ENCODE measurements around the gene ITGA1. TPM values are rescaled to one million over a fixed set of nuclear protein-coding genes. Genes with fewer than 3 reads are reported as not detected.
A peak's percentile ranks its signal among the peaks of the same experiment; 100 is the strongest.

ITGA1 gene
- total RNA-seq, 1 donor, result 31.8 TPM

DNA sequence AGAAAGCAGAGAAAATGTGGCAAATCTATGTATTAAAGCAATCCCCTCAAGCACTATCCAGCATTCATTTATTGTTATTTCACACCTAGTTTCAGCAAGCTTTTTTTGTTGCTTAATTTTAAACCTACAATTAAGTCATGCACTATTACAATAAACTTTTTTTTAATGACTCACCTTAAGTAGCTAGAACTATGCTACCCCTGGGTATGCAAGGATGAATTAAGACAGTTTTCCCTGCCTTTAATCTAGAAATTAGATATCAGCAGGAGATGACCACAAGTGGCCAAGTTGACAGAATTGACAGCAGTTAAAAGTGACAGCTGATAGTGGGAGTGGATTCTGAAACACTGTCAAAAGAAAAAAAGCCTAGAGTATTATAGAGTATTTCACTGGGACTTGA lies 20.0 kb downstream of the ITGA1 start:
- TF ChIP-seq, protein P1, sequence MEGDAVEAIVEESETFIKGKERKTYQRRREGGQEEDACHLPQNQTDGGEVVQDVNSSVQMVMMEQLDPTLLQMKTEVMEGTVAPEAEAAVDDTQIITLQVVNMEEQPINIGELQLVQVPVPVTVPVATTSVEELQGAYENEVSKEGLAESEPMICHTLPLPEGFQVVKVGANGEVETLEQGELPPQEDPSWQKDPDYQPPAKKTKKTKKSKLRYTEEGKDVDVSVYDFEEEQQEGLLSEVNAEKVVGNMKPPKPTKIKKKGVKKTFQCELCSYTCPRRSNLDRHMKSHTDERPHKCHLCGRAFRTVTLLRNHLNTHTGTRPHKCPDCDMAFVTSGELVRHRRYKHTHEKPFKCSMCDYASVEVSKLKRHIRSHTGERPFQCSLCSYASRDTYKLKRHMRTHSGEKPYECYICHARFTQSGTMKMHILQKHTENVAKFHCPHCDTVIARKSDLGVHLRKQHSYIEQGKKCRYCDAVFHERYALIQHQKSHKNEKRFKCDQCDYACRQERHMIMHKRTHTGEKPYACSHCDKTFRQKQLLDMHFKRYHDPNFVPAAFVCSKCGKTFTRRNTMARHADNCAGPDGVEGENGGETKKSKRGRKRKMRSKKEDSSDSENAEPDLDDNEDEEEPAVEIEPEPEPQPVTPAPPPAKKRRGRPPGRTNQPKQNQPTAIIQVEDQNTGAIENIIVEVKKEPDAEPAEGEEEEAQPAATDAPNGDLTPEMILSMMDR (IDR thresholded peaks at IDR 0.05; ENCODE audit: extremely low read depth, low read depth, low read length), result no peak
- H2AFZ ChIP-seq (ENCODE audit: low read length), result no peak overlapping the region
- DNase-seq (ENCODE audit: insufficient read length, low spot score, missing footprints), result no peak
- peaks cover 10% of the 10 kb centered on the region for H3K36me3 ChIP-seq (ENCODE audit: insufficient read depth, low read length)
- H4K20me1 ChIP-seq (ENCODE audit: insufficient read depth, low read length), result peaks cover 23% of the 10 kb centered on the region
- no peak overlapping the region for H3K27ac ChIP-seq (ENCODE audit: low read depth, low read length)
- peaks cover 60% of the 10 kb centered on the region for H3K4me1 ChIP-seq (ENCODE audit: insufficient read depth, low read length)
- no peak overlapping the region for H3K4me3 ChIP-seq (ENCODE audit: insufficient read depth, low read length)
- no peaks in the 10 kb centered on the region for H3K27me3 ChIP-seq (ENCODE audit: insufficient read depth, low read length)
- H3K79me2 ChIP-seq (ENCODE audit: insufficient read depth, low read length), result peaks cover 27% of the 10 kb centered on the region
- no peaks in the 10 kb centered on the region for H3K9me3 ChIP-seq (ENCODE audit: low read depth, low read length)
- H3K4me2 ChIP-seq (ENCODE audit: insufficient read depth, low read length), result no peak overlapping the region

DNA sequence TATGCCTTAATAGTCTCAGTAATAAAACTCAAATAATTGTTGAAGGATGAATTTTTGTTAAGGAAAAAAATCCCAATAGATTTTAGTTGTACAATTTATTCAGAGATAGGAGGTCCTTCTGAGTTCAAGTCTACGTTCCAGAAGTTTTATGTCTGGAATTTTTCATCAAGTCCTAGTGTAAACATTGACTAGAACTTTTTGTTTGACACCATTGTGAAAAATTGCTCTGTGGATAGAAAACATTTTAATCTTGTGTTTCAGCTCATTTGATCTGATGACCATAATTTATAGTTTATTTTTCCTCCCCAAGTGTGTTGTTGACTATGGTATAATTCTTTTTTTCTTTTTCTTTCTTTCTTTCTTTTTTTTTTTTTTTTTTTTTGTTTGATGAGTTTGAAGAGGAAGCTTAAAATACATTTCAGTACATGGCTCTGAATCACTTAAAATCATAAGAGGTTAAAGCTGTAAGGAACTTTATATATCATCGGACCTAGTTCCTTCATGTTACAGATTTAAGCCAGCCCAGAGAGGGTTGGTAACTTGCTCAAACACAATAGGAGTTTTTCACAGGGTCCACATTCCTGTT lies 20.7 kb downstream of the ITGA1 start:
- TF ChIP-seq, protein P1 (IDR thresholded peaks at IDR 0.05; ENCODE audit: extremely low read depth, low read depth, low read length), result no peak
- no peak overlapping the region for H3K4me2 ChIP-seq (ENCODE audit: insufficient read depth, low read length)
- H2AFZ ChIP-seq (ENCODE audit: low read length), result no peak overlapping the region
- no peaks in the 10 kb centered on the region for H3K27me3 ChIP-seq (ENCODE audit: insufficient read depth, low read length)
- no peak for DNase-seq (ENCODE audit: insufficient read length, low spot score, missing footprints)
- no peaks in the 10 kb centered on the region for H3K9me3 ChIP-seq (ENCODE audit: low read depth, low read length)
- H3K4me3 ChIP-seq (ENCODE audit: insufficient read depth, low read length), result no peak overlapping the region
- H3K27ac ChIP-seq (ENCODE audit: low read depth, low read length), result peak overlapping the region; percentile 73
- peaks cover 20% of the 10 kb centered on the region for H3K79me2 ChIP-seq (ENCODE audit: insufficient read depth, low read length)
- peaks cover 3% of the 10 kb centered on the region for H3K36me3 ChIP-seq (ENCODE audit: insufficient read depth, low read length)
- H4K20me1 ChIP-seq (ENCODE audit: insufficient read depth, low read length), result peaks cover 17% of the 10 kb centered on the region
- peaks cover 55% of the 10 kb centered on the region for H3K4me1 ChIP-seq (ENCODE audit: insufficient read depth, low read length)

DNA sequence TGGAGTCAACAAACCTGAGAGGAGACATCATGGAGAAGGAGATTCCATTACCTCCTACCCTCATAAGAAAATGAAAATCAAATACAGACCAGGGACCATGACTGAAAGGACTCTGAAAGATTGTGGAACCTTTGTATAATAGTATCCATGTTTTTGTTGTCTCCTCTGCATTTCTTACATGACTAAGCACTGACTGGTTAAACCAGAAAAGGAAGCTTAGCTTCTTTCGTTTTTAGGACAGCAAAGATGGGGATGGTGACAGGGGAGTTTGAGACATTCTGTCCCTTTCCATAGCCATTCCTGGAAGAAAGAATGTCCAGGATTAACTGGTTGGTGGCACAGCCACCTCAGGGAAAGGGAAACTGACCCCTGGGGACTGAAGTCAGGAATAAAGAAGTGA lies 22.2 kb downstream of the ITGA1 start:
- Histone ChIP-seq H3K27me3 (ENCODE audit: insufficient read depth, low read length) (no peaks in the 10 kb centered on the region), H3K4me2 (ENCODE audit: insufficient read depth, low read length) (peak overlapping the region; percentile 57), H3K9me3 (ENCODE audit: low read depth, low read length) (no peaks in the 10 kb centered on the region), H3K79me2 (ENCODE audit: insufficient read depth, low read length) (peaks cover 7% of the 10 kb centered on the region), H3K4me1 (ENCODE audit: insufficient read depth, low read length) (peaks cover 52% of the 10 kb centered on the region), H3K4me3 (ENCODE audit: insufficient read depth, low read length) (peak overlapping the region; percentile 23), H4K20me1 (ENCODE audit: insufficient read depth, low read length) (peaks cover 5% of the 10 kb centered on the region), H3K27ac (ENCODE audit: low read depth, low read length) (peak overlapping the region; percentile 73), H3K36me3 (ENCODE audit: insufficient read depth, low read length) (no peaks in the 10 kb centered on the region), H2AFZ (ENCODE audit: low read length) (peak overlapping the region; percentile 71)
- TF ChIP-seq, protein P1 (IDR thresholded peaks at IDR 0.05; ENCODE audit: extremely low read depth, low read depth, low read length), result no peak
- DNase-seq (ENCODE audit: insufficient read length, low spot score, missing footprints), result no peak

DNA sequence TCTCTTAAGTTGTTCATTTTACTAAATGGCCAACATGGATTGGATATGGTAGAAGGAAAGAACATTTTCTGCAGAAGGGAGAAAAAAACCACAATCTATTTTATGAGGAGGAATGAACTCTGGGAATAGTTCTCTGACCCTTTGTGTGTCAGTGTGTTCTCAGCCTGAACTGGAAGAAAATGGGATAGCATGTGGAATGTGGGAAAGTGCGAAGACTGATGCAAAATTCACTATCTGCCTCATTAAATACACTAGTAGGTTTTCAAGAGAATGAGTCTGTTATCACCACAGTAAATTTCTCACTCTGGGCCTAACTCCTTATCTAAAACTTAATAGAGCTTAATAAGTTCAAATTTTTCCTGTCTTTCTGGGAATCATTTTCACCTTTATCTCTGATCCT lies 22.7 kb downstream of the ITGA1 start:
- H3K79me2 ChIP-seq (ENCODE audit: insufficient read depth, low read length), result peaks cover 2% of the 10 kb centered on the region
- no peaks in the 10 kb centered on the region for H3K9me3 ChIP-seq (ENCODE audit: low read depth, low read length)
- TF ChIP-seq, protein P1 (IDR thresholded peaks at IDR 0.05; ENCODE audit: extremely low read depth, low read depth, low read length), result no peak
- peak overlapping the region; percentile 73 for H3K27ac ChIP-seq (ENCODE audit: low read depth, low read length)
- H2AFZ ChIP-seq (ENCODE audit: low read length), result no peak overlapping the region
- H3K36me3 ChIP-seq (ENCODE audit: insufficient read depth, low read length), result no peaks in the 10 kb centered on the region
- no peaks in the 10 kb centered on the region for H3K27me3 ChIP-seq (ENCODE audit: insufficient read depth, low read length)
- no peaks in the 10 kb centered on the region for H4K20me1 ChIP-seq (ENCODE audit: insufficient read depth, low read length)
- H3K4me3 ChIP-seq (ENCODE audit: insufficient read depth, low read length), result no peak overlapping the region
- DNase-seq (ENCODE audit: insufficient read length, low spot score, missing footprints), result no peak
- peak overlapping the region; percentile 57 for H3K4me2 ChIP-seq (ENCODE audit: insufficient read depth, low read length)
- H3K4me1 ChIP-seq (ENCODE audit: insufficient read depth, low read length), result peaks cover 52% of the 10 kb centered on the region

All from osteoblast (primary cell).